ENCODE results near the gene FNIP2.

DNA sequence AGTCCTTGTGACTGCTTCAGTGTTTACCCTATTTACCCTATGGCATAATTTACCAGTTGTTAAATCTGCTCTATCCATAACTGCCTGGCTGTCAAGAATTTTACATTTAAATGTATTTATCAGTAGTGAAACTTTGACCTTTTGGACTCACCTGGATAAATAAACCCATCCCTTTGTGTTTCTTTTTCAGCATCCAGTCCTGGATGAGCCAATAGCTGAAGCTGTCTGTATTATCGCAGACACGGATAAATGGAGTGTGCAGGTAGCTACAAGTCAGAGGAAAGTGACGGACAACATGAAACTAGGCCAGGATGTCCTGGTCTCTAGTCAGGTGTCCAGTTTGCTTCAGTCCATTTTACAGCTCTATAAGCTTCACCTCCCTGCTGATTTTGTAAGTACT lies 122.4 kb downstream of the FNIP2 start:
- TF ChIP-seq, protein P1, sequence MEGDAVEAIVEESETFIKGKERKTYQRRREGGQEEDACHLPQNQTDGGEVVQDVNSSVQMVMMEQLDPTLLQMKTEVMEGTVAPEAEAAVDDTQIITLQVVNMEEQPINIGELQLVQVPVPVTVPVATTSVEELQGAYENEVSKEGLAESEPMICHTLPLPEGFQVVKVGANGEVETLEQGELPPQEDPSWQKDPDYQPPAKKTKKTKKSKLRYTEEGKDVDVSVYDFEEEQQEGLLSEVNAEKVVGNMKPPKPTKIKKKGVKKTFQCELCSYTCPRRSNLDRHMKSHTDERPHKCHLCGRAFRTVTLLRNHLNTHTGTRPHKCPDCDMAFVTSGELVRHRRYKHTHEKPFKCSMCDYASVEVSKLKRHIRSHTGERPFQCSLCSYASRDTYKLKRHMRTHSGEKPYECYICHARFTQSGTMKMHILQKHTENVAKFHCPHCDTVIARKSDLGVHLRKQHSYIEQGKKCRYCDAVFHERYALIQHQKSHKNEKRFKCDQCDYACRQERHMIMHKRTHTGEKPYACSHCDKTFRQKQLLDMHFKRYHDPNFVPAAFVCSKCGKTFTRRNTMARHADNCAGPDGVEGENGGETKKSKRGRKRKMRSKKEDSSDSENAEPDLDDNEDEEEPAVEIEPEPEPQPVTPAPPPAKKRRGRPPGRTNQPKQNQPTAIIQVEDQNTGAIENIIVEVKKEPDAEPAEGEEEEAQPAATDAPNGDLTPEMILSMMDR (IDR thresholded peaks at IDR 0.05): no peak
- no peak for TF ChIP-seq JUND (IDR thresholded peaks at IDR 0.05)

All from SK-N-SH (cell line).